ENCODE results near the gene ELOA2. TPM values are rescaled to one million over a fixed set of nuclear protein-coding genes. Genes with fewer than 3 reads are reported as not detected.

ELOA2 gene
- total and polyA plus RNA-seq, 2 of the 4 experiments (the other 2 are of a cell fraction), result not detected

DNA sequence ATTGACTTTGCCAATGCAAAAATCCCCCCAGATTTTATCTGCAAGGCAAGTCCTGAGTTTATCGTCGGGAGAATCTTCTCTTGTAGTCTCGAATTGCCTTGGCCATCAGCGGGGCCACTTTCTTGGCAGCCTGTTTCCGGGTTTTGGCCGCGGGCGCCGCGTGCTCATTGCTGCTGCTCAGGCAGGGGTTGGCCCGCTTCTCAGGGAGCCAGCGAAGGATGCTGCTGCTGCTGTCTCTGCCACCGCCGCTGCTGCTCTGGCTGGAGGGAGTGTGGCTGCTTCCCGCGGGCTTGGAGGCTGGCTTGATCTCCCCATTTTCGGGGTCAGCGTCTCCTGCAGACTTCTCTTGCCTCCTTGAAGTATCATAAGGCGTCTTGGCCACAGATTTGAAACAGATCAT is 2.5 kb downstream of the ELOA2 start:
- H3K79me1 ChIP-seq (ENCODE audit: low read depth in 1 of 2, low read length in 2 of 2), result no peaks in the 10 kb centered on the region
- H3K4ac ChIP-seq (ENCODE audit: low read depth, low read length), result no peak overlapping the region
- DNase-seq (no peak), ATAC-seq (ENCODE audit: low read depth) (no peak)
- WGBS, 2 experiments (ENCODE audit: extremely low coverage in 2 of 2, insufficient read length in 1 of 2), result 67% methylated on average over 3 of the region's 19 CpGs; no CpG with 5 or more reads in 1 of the 2 experiments
- no peaks in the 10 kb centered on the region for H3K27me3 ChIP-seq (ENCODE audit: control insufficient read depth, insufficient read depth, low read length)
- no peak overlapping the region for H4K5ac ChIP-seq (ENCODE audit: low read depth, low read length)
- no peak overlapping the region for H3K14ac ChIP-seq (replicated peaks; ENCODE audit: low read depth, low read length)
- H3K4me2 ChIP-seq (ENCODE audit: low read depth, low read length), result no peak overlapping the region
- no peak overlapping the region for H2BK5ac ChIP-seq (ENCODE audit: low read depth, low read length, poor library complexity, severe bottlenecking)
- H3K4me3 ChIP-seq (ENCODE audit: insufficient read depth, low read depth, low read length), result no peak overlapping the region
- no peak overlapping the region for H4K8ac ChIP-seq (ENCODE audit: low read depth in 2 of 2, low read length in 2 of 2)
- no peak overlapping the region for H2BK20ac ChIP-seq (ENCODE audit: low read depth, low read length)
- no peaks in the 10 kb centered on the region for H3K9me1 ChIP-seq (ENCODE audit: insufficient read depth, low read length)
- H3K9me3 ChIP-seq (ENCODE audit: control insufficient read depth, insufficient read depth, low read length), result peaks cover 13% of the 10 kb centered on the region
- no peaks in the 10 kb centered on the region for H3K4me1 ChIP-seq (ENCODE audit: control insufficient read depth, insufficient read depth, low read length)
- no TSS peak for BruUV-seq (replicated peaks)
- in situ Hi-C loops (cut with MboI; ENCODE audit: low sequenced_read_pairs), result no loop called here
- dilution Hi-C loops (cut with HindIII; ENCODE audit: low sequenced_read_pairs, unreplicated experiment), result no loop called here
- no peaks in the 10 kb centered on the region for H3K36me3 ChIP-seq (ENCODE audit: control insufficient read depth, insufficient read depth, low read length)
- no peak overlapping the region for H2AK9ac ChIP-seq (replicated peaks; ENCODE audit: low read depth, low read length, poor library complexity)
- ChIA-PET POLR2A (ENCODE audit: unreplicated experiment) (no interaction called here), CTCF (no interaction called here)
- H3K9ac ChIP-seq (ENCODE audit: low read depth, low read length), result no peak overlapping the region
- H4K20me1 ChIP-seq (ENCODE audit: insufficient read depth, low read length), result no peaks in the 10 kb centered on the region
- H3K56ac ChIP-seq (ENCODE audit: extremely low read depth, insufficient read depth, low read length), result no peak overlapping the region
- H2BK120ac ChIP-seq (ENCODE audit: low read depth, low read length), result no peak overlapping the region
- no peak overlapping the region for H3K18ac ChIP-seq (ENCODE audit: low read depth, low read length)
- H3K23ac ChIP-seq (ENCODE audit: low read depth, low read length), result no peak overlapping the region
- TF ChIP-seq RFX5 (IDR thresholded peaks at IDR 0.05; ENCODE audit: low read depth, low read length) (no peak), SMC3 (IDR thresholded peaks at IDR 0.05; ENCODE audit: low read depth, low read length) (no peak), MAZ (IDR thresholded peaks at IDR 0.05; ENCODE audit: borderline replicate concordance, low read depth, low read length) (no peak), FOS (IDR thresholded peaks at IDR 0.05; ENCODE audit: low read depth, low read length) (no peak), NFE2L2 (IDR thresholded peaks at IDR 0.05; ENCODE audit: low read depth, low read length) (no peak), RAD21 (IDR thresholded peaks at IDR 0.05; ENCODE audit: low read length) (no peak), CEBPB (IDR thresholded peaks at IDR 0.05; ENCODE audit: low read depth, low read length) (no peak), RCOR1 (IDR thresholded peaks at IDR 0.05; ENCODE audit: insufficient replicate concordance, low read length) (no peak), BHLHE40 (IDR thresholded peaks at IDR 0.05; ENCODE audit: low read depth, low read length) (no peak), POLR2A (IDR thresholded peaks at IDR 0.05; ENCODE audit: low read depth, low read length) (no peak), MXI1 (IDR thresholded peaks at IDR 0.05; ENCODE audit: borderline replicate concordance, low read depth, low read length) (no peak), MAFK (IDR thresholded peaks at IDR 0.05; ENCODE audit: low read depth, low read length) (no peak), CHD1 (IDR thresholded peaks at IDR 0.05; ENCODE audit: low read depth, low read length) (no peak)
- TF ChIP-seq, protein P1, sequence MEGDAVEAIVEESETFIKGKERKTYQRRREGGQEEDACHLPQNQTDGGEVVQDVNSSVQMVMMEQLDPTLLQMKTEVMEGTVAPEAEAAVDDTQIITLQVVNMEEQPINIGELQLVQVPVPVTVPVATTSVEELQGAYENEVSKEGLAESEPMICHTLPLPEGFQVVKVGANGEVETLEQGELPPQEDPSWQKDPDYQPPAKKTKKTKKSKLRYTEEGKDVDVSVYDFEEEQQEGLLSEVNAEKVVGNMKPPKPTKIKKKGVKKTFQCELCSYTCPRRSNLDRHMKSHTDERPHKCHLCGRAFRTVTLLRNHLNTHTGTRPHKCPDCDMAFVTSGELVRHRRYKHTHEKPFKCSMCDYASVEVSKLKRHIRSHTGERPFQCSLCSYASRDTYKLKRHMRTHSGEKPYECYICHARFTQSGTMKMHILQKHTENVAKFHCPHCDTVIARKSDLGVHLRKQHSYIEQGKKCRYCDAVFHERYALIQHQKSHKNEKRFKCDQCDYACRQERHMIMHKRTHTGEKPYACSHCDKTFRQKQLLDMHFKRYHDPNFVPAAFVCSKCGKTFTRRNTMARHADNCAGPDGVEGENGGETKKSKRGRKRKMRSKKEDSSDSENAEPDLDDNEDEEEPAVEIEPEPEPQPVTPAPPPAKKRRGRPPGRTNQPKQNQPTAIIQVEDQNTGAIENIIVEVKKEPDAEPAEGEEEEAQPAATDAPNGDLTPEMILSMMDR (conservative IDR thresholded peaks at IDR 0.05; ENCODE audit: low read depth, low read length), result no peak
- TF ChIP-seq, protein P2, sequence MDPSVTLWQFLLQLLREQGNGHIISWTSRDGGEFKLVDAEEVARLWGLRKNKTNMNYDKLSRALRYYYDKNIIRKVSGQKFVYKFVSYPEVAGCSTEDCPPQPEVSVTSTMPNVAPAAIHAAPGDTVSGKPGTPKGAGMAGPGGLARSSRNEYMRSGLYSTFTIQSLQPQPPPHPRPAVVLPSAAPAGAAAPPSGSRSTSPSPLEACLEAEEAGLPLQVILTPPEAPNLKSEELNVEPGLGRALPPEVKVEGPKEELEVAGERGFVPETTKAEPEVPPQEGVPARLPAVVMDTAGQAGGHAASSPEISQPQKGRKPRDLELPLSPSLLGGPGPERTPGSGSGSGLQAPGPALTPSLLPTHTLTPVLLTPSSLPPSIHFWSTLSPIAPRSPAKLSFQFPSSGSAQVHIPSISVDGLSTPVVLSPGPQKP (IDR thresholded peaks at IDR 0.05; ENCODE audit: borderline replicate concordance, low read depth, low read length), result no peak
- no peak overlapping the region for H3K27ac ChIP-seq (ENCODE audit: insufficient read depth, low read length)
- no peak overlapping the region for H4K91ac ChIP-seq (ENCODE audit: insufficient read depth, low read depth, low read length)
- intact Hi-C loops (cut with micrococcal nuclease), result no loop called here
- no peak overlapping the region for H2BK15ac ChIP-seq (ENCODE audit: low read depth, low read length)
- H2AFZ ChIP-seq (replicated peaks; ENCODE audit: low read length, poor library complexity), result no peak overlapping the region
- H2AK5ac ChIP-seq (ENCODE audit: low read depth, low read length), result no peak overlapping the region

All from IMR-90 (cell line).